Suppressor macrophage treated with lipopolysaccharide for 1 hour (primary cell): Measurements from ENCODE around the gene SLC18A3.

Source experiments
- DNase-seq, 3 donors: peaks; one replicate each; pipeline ENCODE4 v3.0.0-alpha.2; 2020 to 2022

The SLC18A3 gene

GRCh38 chr10:49612513-49613164, 2.5 kb downstream of the SLC18A3 start:
- DNase-seq: no peak

GRCh38 chr10:49613165-49613881, 3.2 kb downstream of the SLC18A3 start:
- DNase-seq: no peak

GRCh38 chr10:49613882-49614241, 3.8 kb downstream of the SLC18A3 start, which contains the start of gene CHAT:
Gene CHAT (plus strand): TSS chr10:49614037. CDS start chr10:49614190, 153 bp downstream.
- DNase-seq: no peak

- DNase-seq: no peak
These were observed 4.4 kb downstream of the SLC18A3 start for GRCh38 chr10:49614242-49615198.

- DNase-seq: no peak
These were observed 5.1 kb downstream of the SLC18A3 start for GRCh38 chr10:49615213-49615612.

GRCh38 chr10:49615721-49616120, 5.6 kb downstream of the SLC18A3 start:
- DNase-seq: no peak

GRCh38 chr10:49616421-49617101, 6.5 kb downstream of the SLC18A3 start:
- DNase-seq: no peak

GRCh38 chr10:49617121-49618020, 7.3 kb downstream of the SLC18A3 start:
- DNase-seq: no peak

GRCh38 chr10:49618821-49619220, 8.7 kb downstream of the SLC18A3 start:
- no peak for DNase-seq

GRCh38 chr10:49619613-49620012, 9.5 kb downstream of the SLC18A3 start:
- DNase-seq: no peak

- DNase-seq: no peak
These were observed 10.2 kb downstream of the SLC18A3 start for GRCh38 chr10:49620286-49620810.

- no peak for DNase-seq
These were observed 10.8 kb downstream of the SLC18A3 start for GRCh38 chr10:49620841-49621378.

- DNase-seq: no peak
These were observed 11.5 kb downstream of the SLC18A3 start for GRCh38 chr10:49621561-49621960.

- DNase-seq: no peak
These were observed 12.6 kb downstream of the SLC18A3 start for GRCh38 chr10:49622426-49623425.

- DNase-seq: no peak
These were observed 14.5 kb downstream of the SLC18A3 start for GRCh38 chr10:49624629-49625028.

GRCh38 chr10:49625411-49625810, 15.3 kb downstream of the SLC18A3 start:
- no peak for DNase-seq

- DNase-seq: no peak
These were observed 16.9 kb downstream of the SLC18A3 start for GRCh38 chr10:49627038-49627437.

- no peak for DNase-seq
These were observed 17.6 kb downstream of the SLC18A3 start for GRCh38 chr10:49627644-49628247.

GRCh38 chr10:49628599-49628998, 18.5 kb downstream of the SLC18A3 start:
- no peak for DNase-seq
